Inferior parietal cortex (tissue), 1 donor: Measurements from ENCODE around the gene PROSER1.
"Not testable (repeated sequence)": the region's sequence is repeated elsewhere in the genome, so short reads cannot be mapped to it uniquely, and the experiment has no call there.

Source experiments
- DNase-seq: peaks from one replicate; pipeline ENCODE4 v3.0.0-alpha.2; 2016; ENCODE audit errors: extremely low spot score

PROSER1 gene

GRCh38 chr13:39025433-39025839 is 12.5 kb downstream of the PROSER1 start:
- no peak for DNase-seq

DNA sequence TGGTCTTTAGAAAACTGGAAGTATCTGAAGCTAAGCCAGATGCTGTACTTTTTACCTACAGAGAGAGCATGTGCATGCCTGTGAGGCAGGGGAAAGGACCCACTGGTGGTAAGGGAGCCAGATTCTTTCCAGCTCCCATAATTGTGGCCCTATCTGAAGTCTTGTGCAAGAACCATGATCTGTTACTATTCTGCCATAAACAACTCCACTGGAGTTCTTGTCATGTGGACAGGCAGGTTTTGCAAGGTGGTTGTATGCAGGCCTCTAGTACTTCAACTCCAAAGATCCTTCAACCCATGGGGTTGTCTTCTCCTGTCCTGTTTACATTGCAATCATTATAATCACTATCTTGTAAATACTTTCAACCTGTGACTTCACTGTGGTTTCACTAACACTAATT is 14.1 kb downstream of the PROSER1 start:
- DNase-seq, result no peak

DNA sequence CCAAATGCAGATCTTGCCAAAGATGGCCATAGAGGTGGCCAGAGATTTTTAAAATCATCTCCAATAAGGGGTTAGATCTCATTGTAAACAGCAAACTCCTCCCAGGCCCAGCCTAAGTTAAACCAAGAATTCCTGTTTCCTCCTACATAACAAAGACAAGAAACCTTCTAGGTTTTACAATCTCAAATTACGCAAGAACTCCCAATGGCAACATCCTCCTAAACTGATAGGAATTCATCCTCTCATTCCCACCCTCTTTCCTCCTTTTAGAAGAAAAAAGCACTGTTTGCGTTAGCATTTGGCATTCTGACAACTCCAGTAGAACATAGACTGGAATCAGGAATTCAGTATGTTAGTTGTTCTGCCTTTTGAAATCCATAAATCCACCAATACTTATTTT is 14.6 kb downstream of the PROSER1 start:
- DNase-seq, result no peak

- DNase-seq, result no peak
These were observed 16.9 kb downstream of the PROSER1 start for GRCh38 chr13:39020853-39021462.

DNA sequence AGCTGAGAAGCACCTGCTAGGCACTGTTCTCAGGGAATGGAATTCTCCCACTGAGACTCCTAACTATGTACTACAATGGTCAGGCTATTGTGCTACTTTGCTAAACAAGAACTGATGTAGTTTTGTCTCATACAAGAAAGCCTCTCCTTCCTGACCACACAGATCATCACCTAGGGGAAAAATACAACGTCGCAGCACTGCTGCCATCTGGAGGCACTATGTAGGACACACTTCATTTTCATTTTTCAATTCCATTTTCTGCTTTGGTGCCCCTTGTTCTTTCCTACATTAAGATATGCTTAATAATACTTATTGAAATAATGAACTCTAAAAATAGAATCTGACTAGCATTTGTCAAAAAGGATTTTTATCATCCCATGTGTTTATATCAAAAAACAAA is 21.1 kb downstream of the PROSER1 start:
- DNase-seq, result peak; percentile 65

DNA sequence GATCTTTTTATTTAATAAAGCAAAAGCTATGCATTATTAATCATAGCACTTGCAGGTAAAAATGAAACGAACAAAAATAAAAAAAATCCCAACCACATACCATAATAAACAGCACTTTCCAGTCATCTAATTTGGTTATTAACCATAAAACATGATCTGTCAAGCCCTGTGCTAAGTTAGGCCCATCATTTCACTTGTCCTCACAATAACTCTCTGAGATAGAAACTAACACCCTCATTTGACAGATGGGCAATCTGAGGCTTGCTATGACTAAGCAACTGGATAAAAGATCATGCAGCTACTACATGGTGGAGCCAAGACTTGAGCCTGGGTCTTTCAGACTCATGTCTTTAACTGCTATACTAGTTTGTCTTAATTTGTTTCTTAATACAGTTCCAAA is 21.8 kb downstream of the PROSER1 start:
- DNase-seq, result no peak

DNA sequence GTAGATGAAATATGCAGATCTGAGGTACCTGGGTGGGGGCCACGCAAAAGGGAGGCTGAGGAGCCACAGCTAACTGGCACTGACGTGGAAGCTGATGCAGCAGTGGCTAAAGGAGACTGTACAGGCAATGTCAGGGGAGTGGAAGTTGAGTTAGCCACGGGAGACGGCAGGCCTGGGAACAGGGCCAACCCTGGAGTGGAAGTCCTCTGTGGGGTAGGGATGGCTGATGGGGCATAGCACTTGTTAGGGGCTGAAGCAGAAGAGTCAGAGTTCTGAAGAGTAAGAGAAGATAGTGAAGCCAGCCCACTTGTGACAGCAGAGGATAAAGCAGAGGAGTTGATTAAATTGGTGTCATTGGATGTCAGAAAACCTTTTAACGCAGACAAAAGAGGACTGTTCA is 24.4 kb downstream of the PROSER1 start:
- no peak for DNase-seq

DNA sequence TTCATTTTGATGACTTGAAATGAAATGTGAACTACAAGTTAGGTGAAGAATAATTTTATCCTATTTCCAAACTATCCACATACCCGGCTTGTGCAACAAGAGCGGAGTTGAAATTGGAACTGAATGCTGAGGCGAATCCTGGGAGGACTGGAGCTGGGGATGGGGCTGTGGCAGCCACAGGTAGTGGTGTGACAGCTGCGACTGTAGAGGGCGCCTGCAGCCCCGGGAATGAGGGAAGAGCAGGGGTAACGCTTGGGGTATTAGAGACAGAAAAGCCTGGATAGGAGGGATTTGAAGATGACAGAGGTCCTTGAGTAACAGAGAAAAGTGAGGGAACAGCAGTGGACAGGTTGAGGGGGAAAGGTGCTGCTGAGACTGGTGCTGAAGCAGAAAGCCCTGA is 25.3 kb downstream of the PROSER1 start:
- DNase-seq, result no peak

DNA sequence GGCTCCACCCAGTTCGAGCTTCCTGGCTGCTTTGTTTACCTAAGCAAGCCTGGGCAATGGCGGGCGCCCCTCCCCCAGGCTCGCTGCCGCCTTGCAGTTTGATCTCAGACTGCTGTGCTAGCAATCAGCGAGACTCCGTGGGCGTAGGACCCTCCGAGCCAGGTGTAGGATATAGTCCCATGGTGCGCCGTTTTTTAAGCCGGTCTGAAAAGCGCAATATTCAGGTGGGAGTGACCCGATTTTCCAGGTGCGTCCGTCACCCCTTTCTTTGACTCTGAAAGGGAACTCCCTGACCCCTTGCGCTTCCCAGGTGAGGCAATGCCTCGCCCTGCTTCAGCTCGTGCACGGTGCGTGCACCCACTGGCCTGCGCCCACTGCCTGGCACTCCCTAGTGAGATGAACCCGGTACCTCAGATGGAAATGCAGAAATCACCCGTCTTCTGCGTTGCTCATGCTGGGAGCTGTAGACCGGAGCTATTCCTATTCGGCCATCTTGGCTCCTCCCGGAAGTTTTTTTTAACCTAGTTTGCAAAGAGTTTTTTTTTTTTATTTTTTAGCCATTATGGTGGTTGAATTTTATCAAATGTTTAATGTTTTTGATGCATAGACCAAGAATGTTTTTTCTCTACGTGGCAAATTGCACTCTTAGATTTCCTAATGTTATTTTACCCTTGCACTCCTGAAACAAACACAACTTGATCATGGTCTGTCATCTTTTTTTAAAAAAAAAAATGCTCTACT is 31.3 kb downstream of the PROSER1 start:
- not testable (repeated sequence) for DNase-seq

DNA sequence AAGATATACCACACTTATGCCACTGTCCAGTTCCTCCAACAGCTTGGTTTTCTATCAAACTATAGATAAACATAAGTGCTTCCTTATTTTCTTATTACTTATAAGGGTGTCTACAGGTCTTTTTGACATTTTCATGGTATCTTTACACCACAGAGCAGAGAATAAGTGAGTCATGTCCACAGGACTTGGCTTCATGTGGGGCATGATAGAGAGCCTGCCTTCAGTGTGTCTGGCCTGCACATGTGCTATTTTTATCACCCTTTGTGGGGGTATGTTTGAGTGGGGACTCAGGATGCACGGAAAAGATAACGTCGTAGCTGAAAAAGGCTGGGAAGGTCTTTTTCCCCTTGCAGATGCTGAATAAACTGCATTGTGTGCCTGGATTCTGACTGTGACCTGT is 39.1 kb downstream of the PROSER1 start:
- no peak for DNase-seq

GRCh38 chr13:38993381-38993780 is 44.5 kb downstream of the PROSER1 start:
- no peak for DNase-seq

- DNase-seq, result no peak
These were observed 47.2 kb downstream of the PROSER1 start, which contains the start of gene STOML3 for GRCh38 chr13:38990693-38991092. Gene STOML3 (minus strand): TSS chr13:38990831. CDS start chr13:38990721, 110 bp downstream.

- no peak for DNase-seq
These were observed 56.8 kb downstream of the PROSER1 start for GRCh38 chr13:38981096-38981495.

DNA sequence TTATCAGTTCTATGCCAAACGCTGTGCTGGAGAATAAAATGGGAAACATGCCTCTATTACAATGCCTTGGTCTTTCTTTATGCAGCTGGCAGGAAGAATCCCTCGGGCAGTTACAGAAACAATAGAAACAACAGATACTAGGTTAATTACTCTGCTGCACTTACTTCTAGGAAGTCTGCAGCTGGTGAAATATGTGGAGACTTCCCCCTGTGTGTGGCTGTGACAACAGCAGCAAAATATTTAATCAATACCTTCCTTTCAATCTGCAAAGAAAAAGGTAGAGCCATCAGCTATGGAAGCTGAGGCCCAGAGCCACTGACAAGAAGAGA is 57.2 kb downstream of the PROSER1 start:
- DNase-seq, result no peak

DNA sequence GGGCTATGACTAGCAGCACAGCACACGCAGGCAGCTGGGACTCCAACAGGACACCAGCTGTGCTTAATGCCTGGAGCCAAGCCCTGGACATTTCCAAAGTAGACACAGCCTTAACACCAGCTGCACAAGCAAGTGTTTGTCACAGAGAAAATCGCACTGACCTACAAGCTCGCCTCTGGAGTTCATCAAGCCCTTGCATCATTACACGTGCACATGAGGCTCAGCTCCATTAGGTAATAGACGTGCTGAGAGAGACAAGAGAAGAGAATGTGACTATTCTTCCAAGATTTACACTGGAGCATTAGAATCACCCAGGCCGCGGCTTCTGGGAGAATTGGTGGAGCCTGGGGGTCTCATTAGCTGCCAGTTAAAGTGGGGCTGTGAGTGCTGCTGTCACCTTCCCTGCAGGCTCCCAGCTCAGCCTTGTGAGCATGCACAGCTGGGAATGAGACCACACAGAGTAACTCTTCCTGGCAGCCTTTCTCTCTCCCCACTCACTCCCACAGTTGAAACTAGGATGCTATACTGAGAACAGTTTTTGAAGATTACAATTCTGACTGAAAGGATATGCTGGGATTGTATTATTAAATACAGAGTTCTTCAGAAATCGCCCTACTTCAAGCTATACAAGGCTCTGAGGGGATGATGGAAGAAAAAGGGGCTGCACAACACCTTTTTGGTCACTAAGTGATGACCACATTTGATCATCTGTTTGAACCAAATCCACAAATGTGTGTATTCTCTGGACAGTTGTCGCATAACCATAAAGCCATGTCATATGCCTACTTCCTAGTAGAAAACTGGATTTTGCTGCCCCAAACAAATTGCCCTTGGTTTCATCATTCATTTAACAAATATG is 57.8 kb downstream of the PROSER1 start:
- peak; percentile 34 for DNase-seq

GRCh38 chr13:38970380-38971051 is 67.4 kb downstream of the PROSER1 start:
- peak; percentile 21 for DNase-seq

GRCh38 chr13:38969187-38969586 is 68.7 kb downstream of the PROSER1 start:
- DNase-seq, result no peak

DNA sequence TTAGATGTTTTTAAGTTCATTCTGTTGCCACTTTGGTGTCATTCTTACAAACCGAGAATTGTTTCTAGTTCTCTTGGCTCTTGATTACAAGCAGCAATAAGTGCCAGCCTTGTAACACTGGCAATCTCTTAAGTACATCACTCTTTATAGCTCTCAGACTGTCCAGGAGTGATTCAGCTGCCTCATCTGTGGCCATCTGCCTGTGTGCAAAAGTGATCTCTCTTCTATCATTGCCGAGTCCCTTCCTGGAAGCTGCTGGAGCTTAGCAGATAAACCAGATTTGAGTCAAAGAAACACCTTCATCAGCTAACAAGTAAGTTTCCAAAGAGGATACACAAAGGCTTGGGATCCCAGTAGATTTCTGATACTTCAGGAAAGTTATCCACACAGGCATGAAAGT is 70.4 kb downstream of the PROSER1 start:
- DNase-seq, result peak; percentile 39

DNA sequence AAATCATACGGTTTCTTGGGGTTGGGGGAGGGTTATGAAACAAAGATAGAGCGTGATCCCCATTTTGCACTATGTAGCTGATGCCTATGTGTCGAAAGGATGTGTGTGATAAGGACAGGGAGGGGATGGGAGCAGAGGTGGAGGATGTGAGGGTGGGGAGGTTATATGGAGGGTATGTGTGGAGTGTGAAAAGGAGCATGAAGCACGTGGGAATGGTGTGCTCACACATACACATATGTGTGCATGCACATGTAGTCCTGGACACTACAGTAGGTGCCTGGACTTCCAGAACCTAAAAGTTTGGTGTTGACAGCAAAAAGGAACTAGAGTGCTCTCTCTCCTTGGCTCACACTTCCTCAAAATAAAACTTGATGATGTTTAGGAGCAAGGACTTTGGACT is 72.6 kb downstream of the PROSER1 start:
- DNase-seq, result no peak

- DNase-seq, result no peak
These were observed 77.7 kb downstream of the PROSER1 start for GRCh38 chr13:38960175-38960574.
